GF-D8 (cell line): Measurements from ENCODE around the gene SLC1A3.

ENCODE experiments used
- DNase-seq: peaks from one replicate; lab custom pipeline; 2025; lab: John Stamatoyannopoulos, UW

SLC1A3 gene

GRCh38 chr5:36655161-36655560 lies 48.8 kb downstream of the SLC1A3 start:
- DNase-seq = no peak

GRCh38 chr5:36656556-36656955 lies 50.1 kb downstream of the SLC1A3 start:
- no peak for DNase-seq

- DNase-seq = peak; percentile 92
Measured at GRCh38 chr5:36657563-36657995, 51.2 kb downstream of the SLC1A3 start.

GRCh38 chr5:36658038-36658756 lies 51.8 kb downstream of the SLC1A3 start:
- no peak for DNase-seq

GRCh38 chr5:36659411-36659810 lies 53.0 kb downstream of the SLC1A3 start:
- no peak for DNase-seq

- no peak for DNase-seq
Measured at GRCh38 chr5:36660397-36661049, 54.1 kb downstream of the SLC1A3 start.

- no peak for DNase-seq
Measured at GRCh38 chr5:36661456-36662220, 55.2 kb downstream of the SLC1A3 start.

- DNase-seq = no peak
Measured at GRCh38 chr5:36662291-36662851, 56.0 kb downstream of the SLC1A3 start.

GRCh38 chr5:36664766-36665165 lies 58.4 kb downstream of the SLC1A3 start:
- no peak for DNase-seq

- DNase-seq = no peak
Measured at GRCh38 chr5:36665628-36666027, 59.2 kb downstream of the SLC1A3 start.

- no peak for DNase-seq
Measured at GRCh38 chr5:36666274-36666673, 59.9 kb downstream of the SLC1A3 start.

GRCh38 chr5:36666986-36667385 lies 60.6 kb downstream of the SLC1A3 start:
- no peak for DNase-seq

- DNase-seq = no peak
Measured at GRCh38 chr5:36667824-36668223, 61.4 kb downstream of the SLC1A3 start.

GRCh38 chr5:36669015-36669651 lies 62.7 kb downstream of the SLC1A3 start:
- DNase-seq = no peak

GRCh38 chr5:36670548-36670947 lies 64.1 kb downstream of the SLC1A3 start:
- DNase-seq = no peak

GRCh38 chr5:36675282-36675681 lies 68.9 kb downstream of the SLC1A3 start:
- DNase-seq = no peak

- no peak for DNase-seq
Measured at GRCh38 chr5:36679221-36679989, 73.0 kb downstream of the SLC1A3 start.

GRCh38 chr5:36680066-36680465 lies 73.7 kb downstream of the SLC1A3 start:
- DNase-seq = no peak

- DNase-seq = no peak
Measured at GRCh38 chr5:36681711-36682110, 75.3 kb downstream of the SLC1A3 start.

- no peak for DNase-seq
Measured at GRCh38 chr5:36682499-36682898, 76.1 kb downstream of the SLC1A3 start.

GRCh38 chr5:36683821-36684434 lies 77.5 kb downstream of the SLC1A3 start:
- peak; percentile 63 for DNase-seq
